Activated naive CD4-positive, alpha-beta T cell (primary cell): ENCODE measurements around the gene CAND2.
"Not testable (repeated sequence)": the region's sequence is repeated elsewhere in the genome, so short reads cannot be mapped to it uniquely, and the experiment has no call there.

ENCODE experiments used
- DNase-seq, 4 experiments: peaks; one replicate each; lab custom pipeline; 2025; lab: John Stamatoyannopoulos, UW

Gene CAND2

GRCh38 chr3:12831301-12831866 lies 34.9 kb downstream of the CAND2 start:
- no peak for DNase-seq

DNA sequence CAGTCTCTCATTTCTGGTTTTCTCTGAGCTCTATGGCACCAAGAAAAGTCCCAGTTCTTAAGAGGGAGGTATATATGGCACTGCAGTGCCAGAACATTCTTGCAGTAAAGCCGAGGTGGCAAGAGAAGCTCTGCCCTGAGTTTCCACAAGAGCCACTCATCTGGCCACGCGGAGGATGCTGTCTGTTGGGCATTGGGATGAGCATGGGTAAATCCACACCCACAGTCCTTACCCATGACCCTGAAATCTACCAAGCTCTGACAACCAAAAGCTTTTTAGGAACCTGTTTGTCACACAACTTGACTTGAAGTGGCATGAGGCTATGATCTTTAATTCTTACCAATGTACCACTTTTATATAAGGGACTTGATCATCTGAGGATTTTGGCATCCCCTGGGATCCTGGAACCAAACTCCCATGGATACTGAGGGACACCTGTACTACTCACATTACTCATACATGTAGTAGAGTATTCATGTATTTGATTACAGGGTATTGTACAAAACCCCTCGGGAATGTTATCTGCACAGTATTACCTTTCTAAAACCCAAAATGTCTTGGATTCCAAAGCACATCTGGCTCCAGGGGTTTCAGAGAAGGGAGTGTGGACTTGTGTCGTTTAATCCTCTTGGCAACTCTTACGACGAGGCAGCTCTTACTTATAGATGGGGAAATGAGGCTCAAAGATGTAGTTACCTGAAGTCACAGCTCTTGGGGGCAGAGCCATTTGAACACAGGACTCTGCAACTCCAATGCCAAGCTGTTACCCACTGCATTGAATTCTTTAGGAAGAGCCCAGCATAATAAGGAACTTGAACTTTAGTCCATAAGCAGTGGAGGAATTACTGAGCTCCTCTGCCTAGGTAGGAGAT lies 36.1 kb downstream of the CAND2 start:
- DNase-seq = no peak

- DNase-seq = no peak
These were observed 37.0 kb downstream of the CAND2 start for GRCh38 chr3:12833222-12834161.

DNA sequence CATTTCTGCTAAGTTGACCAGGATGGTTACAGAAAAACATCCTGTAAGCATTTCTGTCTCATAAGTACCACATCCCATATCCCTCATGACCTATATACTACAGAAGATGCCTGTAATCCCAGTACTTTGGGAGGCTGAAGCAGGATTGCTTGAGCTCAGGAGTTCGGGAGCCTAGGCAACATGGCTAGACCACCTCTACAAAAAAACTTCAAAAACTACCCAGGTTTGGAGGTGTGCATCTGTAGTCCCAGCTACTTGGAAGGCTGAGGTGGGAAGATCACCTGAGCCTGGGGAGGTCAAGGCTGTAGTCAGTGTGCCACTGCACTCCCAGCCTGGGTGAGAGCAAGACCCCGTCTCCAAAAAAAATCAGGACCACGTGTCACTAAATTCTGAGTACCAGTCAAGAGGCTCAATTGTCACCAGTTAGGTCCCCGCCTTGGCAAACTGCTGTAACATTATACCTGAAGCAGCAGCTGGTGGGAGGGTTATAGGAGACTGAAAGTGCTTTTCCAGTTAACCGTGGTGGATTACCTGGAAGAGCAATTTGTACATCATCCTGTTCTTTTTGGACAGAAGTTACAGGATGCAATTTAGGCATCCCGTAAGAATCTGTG lies 38.7 kb downstream of the CAND2 start:
- DNase-seq = no peak

DNA sequence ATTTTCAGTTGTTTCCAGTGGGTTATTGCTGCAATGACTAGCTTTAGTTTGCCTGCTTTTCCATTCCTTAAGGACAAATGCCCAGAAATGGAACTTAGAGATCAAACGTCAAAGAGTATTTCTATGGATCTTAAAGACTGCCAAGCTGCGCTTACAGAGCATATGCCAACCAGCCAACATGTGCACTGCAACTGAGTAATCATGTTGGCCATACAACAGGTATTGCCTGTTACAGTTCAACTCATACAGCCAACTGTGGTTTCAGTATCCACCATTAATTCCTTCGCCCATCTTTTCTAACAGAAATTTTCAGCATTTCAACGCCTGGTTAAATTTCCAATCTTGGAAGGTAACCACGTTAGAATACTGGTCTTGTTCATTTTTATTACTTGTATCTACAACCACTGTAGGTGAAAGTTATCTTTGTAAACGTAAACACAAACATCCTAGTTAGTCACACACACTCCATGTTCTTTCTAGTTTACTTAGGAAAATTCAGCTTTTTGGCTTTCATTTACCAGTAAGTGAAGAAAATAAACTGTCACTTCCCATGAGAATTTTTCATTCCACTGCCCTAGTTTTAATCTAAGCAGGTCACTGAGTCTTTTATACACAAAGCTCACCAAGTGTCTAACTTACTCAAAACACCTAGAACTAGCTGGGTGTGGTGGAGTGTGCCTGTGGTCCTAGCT lies 41.0 kb downstream of the CAND2 start:
- no peak for DNase-seq

GRCh38 chr3:12838179-12838965 lies 41.9 kb downstream of the CAND2 start:
- no peak for DNase-seq

DNA sequence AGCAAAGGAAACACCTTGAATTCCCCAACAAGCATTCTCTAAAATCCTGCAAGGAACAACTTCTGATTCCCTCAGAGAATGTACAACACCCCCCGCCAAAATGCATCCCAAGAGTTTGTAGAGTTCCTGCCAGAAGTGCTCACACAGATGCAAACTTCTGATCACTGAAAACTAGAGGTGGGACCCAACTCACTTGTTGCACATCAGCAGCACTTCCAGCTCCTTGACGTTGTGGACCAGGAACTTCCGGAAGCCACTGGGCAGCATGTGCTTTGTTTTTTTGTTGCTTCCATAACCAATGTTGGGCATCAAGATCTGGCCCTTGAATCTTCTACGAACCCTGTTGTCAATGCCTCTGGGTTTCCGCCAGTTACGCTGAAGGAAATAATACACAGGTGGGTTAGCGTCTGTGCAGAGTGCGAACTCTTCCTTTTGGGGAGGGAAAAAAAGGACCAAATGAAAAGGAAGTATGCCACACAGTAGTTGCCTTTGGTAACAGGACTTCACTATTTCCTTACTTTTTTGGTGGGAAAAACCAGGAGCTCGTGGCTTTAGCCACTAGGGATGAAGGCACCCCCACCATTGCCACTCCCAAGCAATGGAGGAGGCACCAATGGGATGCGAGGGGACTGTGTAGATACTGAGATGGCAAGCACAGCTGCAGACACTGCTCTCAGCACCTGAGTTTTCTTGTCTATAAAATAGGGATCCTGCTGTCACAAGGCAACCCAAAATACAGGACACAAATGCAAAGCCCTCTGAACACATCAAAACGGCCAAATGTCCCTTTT lies 42.9 kb downstream of the CAND2 start:
- no peak for DNase-seq

DNA sequence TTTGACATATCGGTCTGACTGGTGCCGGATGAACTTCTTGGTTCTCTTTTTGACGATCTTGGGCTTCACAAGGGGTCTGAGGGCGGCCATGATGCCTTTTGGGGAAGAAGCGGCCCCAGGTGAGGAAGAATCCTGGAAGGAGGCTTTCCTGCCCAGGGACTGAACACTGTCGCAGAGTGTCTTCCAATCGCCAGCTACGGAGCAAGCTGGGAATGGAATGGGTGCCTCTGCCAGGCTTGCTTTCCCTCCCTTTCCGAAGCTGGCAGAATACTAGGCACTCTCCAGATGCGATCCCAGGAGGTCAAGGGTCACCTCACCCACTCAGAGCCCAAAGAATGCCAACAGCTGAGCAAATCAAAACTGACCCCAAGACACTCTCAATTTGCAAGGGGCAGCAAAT lies 43.7 kb downstream of the CAND2 start:
- DNase-seq = not testable (repeated sequence)

- DNase-seq = no peak
These were observed 44.2 kb downstream of the CAND2 start for GRCh38 chr3:12840591-12841148.

DNA sequence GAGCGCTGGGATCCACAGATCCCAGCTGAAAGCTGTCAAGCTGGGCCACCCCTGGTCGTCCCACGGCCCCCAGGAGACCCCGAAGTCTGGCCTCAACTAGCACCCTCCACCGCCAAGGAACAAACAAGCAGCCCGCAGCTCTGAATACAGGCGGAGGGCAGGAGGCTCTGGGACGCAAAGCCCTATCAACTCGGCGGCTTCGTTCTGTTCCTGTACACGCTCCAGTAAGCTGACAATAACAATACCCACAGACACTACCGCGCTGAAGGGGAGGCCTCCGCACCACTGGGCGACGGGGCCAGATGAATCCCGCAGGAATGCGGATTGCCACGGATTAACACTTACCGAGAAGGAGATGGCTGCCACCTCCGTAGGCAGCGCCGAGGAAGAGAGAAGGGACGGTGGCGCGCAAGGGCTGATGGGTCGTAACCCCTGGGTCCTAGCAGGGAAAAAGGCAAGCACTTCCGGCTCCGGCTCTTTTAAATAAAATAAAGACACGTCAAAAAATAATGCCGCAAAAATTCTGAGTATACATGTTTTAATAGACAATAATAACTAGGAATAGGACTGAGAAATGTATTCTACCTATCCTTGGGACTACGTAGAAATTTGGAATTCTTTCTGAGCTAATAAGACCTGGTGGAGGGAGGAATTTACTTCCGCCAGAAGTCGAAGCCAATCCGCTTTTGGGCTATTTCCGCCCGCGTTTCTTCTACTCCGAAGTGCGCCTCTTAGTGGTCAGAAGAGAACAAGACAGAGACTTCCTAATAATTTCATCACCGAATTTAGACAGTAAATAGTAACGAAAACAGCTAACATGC lies 44.9 kb downstream of the CAND2 start, which contains the start of gene RPL32:
Gene RPL32 (minus strand): TSS at position 417 of the 821 bp plus-strand sequence. CDS start 1,328 bp downstream, outside the sequence.
- peak; percentile 57 to 79 (median 70) for DNase-seq

- no peak for DNase-seq
These were observed 45.5 kb downstream of the CAND2 start for GRCh38 chr3:12841970-12842328.

DNA sequence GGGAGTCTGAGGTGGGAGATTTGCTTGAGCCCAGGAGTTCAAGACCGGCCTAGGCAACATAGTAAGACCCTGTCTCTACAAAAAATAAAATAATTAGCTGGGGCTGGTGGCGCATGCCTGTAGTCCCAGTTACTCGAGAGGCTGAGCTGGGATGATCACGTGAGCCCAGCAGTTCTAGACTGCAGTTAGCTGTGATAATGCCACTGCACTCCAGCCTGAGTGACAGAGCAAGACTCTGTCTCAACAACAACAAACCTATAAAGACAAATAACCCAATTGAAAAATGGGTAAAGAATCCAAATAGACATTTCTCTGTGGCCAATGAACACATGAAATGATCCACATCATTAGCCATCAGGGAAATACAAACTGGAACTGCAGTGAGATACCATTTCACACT lies 46.0 kb downstream of the CAND2 start:
- no peak for DNase-seq

DNA sequence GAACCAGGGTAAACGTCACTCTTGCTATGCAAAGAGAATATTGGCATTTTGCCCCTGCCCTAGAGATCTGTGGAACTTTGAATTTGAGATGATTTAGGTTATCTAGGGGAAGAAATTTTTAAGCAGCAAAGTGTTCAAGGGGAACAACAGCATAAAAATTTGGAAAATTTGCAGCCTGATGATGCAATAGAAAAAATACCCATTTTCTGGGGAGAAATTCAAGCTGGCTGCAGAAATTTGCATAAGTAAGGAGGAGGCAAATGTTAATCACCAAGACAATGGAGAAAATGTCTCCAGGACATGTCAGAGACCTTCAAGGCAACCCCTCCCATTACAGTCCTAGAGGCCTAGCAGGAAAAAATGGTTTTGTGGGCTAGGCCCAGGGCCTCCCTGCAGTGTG lies 49.3 kb downstream of the CAND2 start:
- DNase-seq = no peak

- DNase-seq = no peak
These were observed 55.7 kb downstream of the CAND2 start for GRCh38 chr3:12852201-12852600.

DNA sequence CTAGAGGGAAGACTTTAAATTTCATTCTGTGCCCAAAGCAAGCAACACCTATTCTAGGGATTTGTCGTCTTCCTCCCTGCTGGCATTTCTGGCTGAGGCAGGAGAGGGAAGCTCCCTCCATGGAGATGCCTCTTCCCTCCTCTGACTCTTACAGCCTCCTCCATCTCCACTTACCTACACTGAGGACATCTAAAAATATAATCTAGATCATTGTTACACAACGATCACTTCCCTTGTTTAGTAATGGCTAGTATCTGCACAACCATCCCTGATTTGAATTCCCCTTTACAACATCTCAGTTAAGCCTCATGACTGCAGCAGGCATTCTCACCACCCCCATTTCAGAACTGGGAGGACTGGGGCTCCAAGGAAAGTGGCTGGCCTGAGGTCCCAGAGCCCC lies 57.4 kb downstream of the CAND2 start:
- DNase-seq = not testable (repeated sequence)

DNA sequence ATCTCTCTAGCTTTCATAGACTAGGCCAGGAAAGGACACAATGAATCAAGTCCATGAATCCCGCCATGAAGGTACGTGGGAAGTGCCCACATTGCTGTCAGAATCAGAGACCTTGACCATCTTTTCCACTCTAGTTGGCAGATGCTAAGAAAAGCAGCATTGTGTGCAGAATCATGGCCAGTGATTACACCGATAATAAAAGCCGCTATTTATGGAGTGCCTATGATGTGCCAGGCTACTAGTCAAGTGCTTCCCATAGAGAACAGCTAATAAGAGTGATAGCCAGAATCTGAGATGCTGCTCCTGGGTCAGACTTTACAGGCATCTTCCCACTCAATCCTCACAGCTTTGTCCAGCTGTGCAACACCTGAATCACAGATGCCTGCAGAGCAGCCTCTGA lies 58.1 kb downstream of the CAND2 start:
- no peak for DNase-seq

DNA sequence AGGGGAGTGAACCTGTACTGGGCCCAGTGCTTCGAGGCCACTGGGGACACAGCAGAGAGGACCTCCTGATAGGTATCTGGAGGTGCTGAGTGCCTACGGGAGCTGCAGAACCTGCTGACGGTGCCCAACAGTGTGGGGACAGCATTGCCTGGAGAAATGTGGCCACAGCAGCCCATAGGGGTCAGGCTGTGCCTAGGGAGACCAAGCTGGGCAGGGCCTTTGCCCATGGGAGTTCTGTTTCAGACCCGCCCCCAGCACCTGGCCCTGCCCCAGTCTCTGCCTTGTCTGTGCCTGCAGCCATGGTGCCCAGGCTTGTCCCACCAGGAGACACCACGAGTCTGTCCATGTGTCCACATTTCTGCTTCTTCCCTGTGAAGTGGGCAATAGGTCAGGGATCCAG lies 60.1 kb downstream of the CAND2 start:
- no peak for DNase-seq

DNA sequence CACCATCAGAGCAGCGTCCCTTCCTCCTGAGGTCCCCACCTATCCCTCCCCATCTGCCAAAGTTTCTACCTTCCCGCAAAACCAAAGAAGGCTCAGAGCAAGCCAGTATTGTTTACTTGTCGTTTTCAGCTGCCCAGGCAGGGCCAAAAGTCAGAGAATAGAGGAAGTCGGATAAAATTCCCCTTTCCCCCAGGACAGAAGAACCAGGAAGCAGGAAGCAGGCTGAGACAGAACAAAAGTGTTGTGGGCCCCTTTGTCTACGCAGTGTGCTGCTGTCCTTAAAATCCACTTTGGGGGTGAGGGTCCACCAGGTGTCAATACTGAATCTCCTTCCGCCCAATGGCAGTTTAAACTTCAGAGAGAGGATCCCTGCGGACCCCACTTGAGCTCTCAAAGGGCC lies 63.4 kb downstream of the CAND2 start:
- DNase-seq = no peak

DNA sequence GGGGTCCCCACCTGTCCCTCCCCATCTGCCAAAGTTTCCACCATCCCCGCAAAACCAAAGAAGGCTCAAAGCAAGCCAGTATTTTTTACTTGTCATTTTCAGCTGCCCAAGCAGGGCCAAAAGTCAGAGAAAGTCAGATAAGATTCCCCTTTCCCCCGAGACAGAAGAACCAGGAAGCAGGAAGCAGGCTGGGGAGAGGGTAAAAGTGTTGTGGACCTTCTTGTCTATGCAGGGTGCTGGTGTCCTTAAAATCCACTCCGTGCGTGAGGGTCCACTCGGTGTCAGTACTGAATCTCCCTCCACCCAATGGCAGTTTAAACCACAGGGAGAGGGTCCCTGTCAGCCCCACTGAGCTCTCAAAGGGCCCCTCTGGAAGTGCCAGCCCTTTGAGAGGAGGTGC lies 65.1 kb downstream of the CAND2 start:
- DNase-seq = no peak
